Measurements from ENCODE around the gene SLC35E4.

The SLC35E4 gene

GRCh38 chr22:30687358-30687757 is 51.8 kb downstream of the SLC35E4 start:
- Mint-ChIP-seq H3K27ac (no peak overlapping the region), H3K36me3 (ENCODE audit: low read depth) (no peaks in the 10 kb centered on the region), H3K4me1 (no peaks in the 10 kb centered on the region), H3K27me3 (ENCODE audit: low read depth) (peaks cover 7% of the 10 kb centered on the region), H3K4me3 (no peak overlapping the region), H3K9me3 (no peaks in the 10 kb centered on the region)
- no peak for TF ChIP-seq CTCF (IDR thresholded peaks at IDR 0.05; ENCODE audit: unreplicated experiment in 3 of 3)

GRCh38 chr22:30689622-30690021 is 54.0 kb downstream of the SLC35E4 start:
- H3K36me3 Mint-ChIP-seq (ENCODE audit: low read depth) = no peaks in the 10 kb centered on the region
- H3K4me3 Mint-ChIP-seq = no peak overlapping the region
- TF ChIP-seq CTCF (IDR thresholded peaks at IDR 0.05; ENCODE audit: unreplicated experiment in 3 of 3) = no peak
- peaks cover 7% of the 10 kb centered on the region for H3K27me3 Mint-ChIP-seq (ENCODE audit: low read depth)
- peaks cover 2% of the 10 kb centered on the region for H3K9me3 Mint-ChIP-seq
- no peaks in the 10 kb centered on the region for H3K4me1 Mint-ChIP-seq
- H3K27ac Mint-ChIP-seq = no peak overlapping the region

GRCh38 chr22:30691204-30691603 is 55.6 kb downstream of the SLC35E4 start:
- Mint-ChIP-seq H3K36me3 (ENCODE audit: low read depth) (no peaks in the 10 kb centered on the region), H3K27ac (no peak overlapping the region), H3K4me1 (peaks cover 7% of the 10 kb centered on the region), H3K4me3 (no peak overlapping the region), H3K27me3 (ENCODE audit: low read depth) (peaks cover 16% of the 10 kb centered on the region), H3K9me3 (peaks cover 2% of the 10 kb centered on the region)
- TF ChIP-seq CTCF (IDR thresholded peaks at IDR 0.05; ENCODE audit: unreplicated experiment in 3 of 3) = no peak

- peaks cover 7% of the 10 kb centered on the region for H3K4me1 Mint-ChIP-seq
- H3K36me3 Mint-ChIP-seq (ENCODE audit: low read depth) = no peaks in the 10 kb centered on the region
- H3K9me3 Mint-ChIP-seq = peaks cover 2% of the 10 kb centered on the region
- peak overlapping the region; percentile 90 to 93 (median 91) for H3K4me3 Mint-ChIP-seq
- peaks cover 29% of the 10 kb centered on the region for H3K27me3 Mint-ChIP-seq (ENCODE audit: low read depth)
- H3K27ac Mint-ChIP-seq = peak overlapping the region; percentile 77 to 89 (median 87)
- TF ChIP-seq CTCF (IDR thresholded peaks at IDR 0.05; ENCODE audit: unreplicated experiment in 3 of 3) = no peak
These were observed 58.6 kb downstream of the SLC35E4 start for GRCh38 chr22:30694171-30694639.

GRCh38 chr22:30694640-30695350 is 59.2 kb downstream of the SLC35E4 start, which contains the start of gene OSBP2:
Gene OSBP2, plus strand, starts transcription at chr22:30694874. Its CDS starts 36 bp downstream, at chr22:30694910.
- Mint-ChIP-seq H3K27ac (peak within 1 kb of the TSS; percentile 77 to 89 (median 87)), H3K4me3 (peak within 1 kb of the TSS; percentile 90 to 93 (median 91)), H3K27me3 (ENCODE audit: low read depth) (peaks cover 29% of the 10 kb centered on the region), H3K36me3 (ENCODE audit: low read depth) (no peaks in the 10 kb centered on the region), H3K9me3 (peaks cover 2% of the 10 kb centered on the region), H3K4me1 (peaks cover 7% of the 10 kb centered on the region)
- no peak for TF ChIP-seq CTCF (IDR thresholded peaks at IDR 0.05; ENCODE audit: unreplicated experiment in 3 of 3)

All from nephron (organoid).